ENCODE results near the gene TAMM41. TPM values are rescaled to one million over a fixed set of nuclear protein-coding genes. Genes with fewer than 3 reads are reported as not detected.

TAMM41 gene
- total and polyA plus RNA-seq, 2 of the 4 experiments (the other 2 are of a cell fraction), result 4.3 to 15.9 TPM

DNA sequence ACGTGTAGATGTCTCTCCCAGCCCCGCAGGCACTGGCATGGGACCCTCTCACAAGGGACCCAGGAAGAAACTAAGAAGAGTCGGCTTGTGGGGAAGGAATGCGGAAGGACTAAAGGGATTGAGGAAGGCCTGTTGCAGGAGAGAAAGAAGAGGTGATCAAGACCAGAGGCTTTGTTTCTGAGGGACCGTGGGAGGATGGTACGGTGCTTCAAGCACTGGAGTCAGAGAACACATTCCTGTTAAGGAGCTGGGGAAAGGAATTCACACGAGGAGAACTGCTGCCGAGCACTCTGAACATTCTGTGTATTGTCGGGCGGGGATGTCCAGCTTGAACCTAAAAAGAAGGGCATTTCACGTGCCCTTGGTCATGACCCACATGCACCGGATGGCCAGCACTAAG lies 91.4 kb downstream of the TAMM41 start:
- DNase-seq (no peak), ATAC-seq (ENCODE audit: low read depth) (no peak)
- Histone ChIP-seq H2BK20ac (ENCODE audit: low read depth, low read length) (no peak overlapping the region), H3K18ac (ENCODE audit: low read depth, low read length) (no peak overlapping the region), H3K56ac (ENCODE audit: extremely low read depth, insufficient read depth, low read length) (no peak overlapping the region), H4K20me1 (ENCODE audit: insufficient read depth, low read length) (no peaks in the 10 kb centered on the region), H3K4me2 (ENCODE audit: low read depth, low read length) (no peak overlapping the region), H3K23ac (ENCODE audit: low read depth, low read length) (no peak overlapping the region), H2BK15ac (ENCODE audit: low read depth, low read length) (no peak overlapping the region), H3K9me1 (ENCODE audit: insufficient read depth, low read length) (no peaks in the 10 kb centered on the region), H3K27me3 (ENCODE audit: control insufficient read depth, insufficient read depth, low read length) (peaks cover 8% of the 10 kb centered on the region), H3K4ac (ENCODE audit: low read depth, low read length) (no peak overlapping the region), H3K9ac (ENCODE audit: low read depth, low read length) (no peak overlapping the region), H3K27ac (ENCODE audit: insufficient read depth, low read length) (no peak overlapping the region), H3K9me3 (ENCODE audit: control insufficient read depth, insufficient read depth, low read length) (no peaks in the 10 kb centered on the region), H2BK5ac (ENCODE audit: low read depth, low read length, poor library complexity, severe bottlenecking) (no peak overlapping the region), H4K8ac (ENCODE audit: low read depth in 2 of 2, low read length in 2 of 2) (no peak overlapping the region), H3K4me1 (ENCODE audit: control insufficient read depth, insufficient read depth, low read length) (peaks cover 4% of the 10 kb centered on the region; the same call in 1 of the 2 replicates), H4K5ac (ENCODE audit: low read depth, low read length) (no peak overlapping the region), H3K79me1 (ENCODE audit: low read depth in 1 of 2, low read length in 2 of 2) (no peaks in the 10 kb centered on the region), H2AFZ (replicated peaks; ENCODE audit: low read length, poor library complexity) (peak overlapping the region; percentile 43), H3K14ac (replicated peaks; ENCODE audit: low read depth, low read length) (no peak overlapping the region), H4K91ac (ENCODE audit: insufficient read depth, low read depth, low read length) (no peak overlapping the region), H3K36me3 (ENCODE audit: control insufficient read depth, insufficient read depth, low read length) (no peaks in the 10 kb centered on the region), H2AK9ac (replicated peaks; ENCODE audit: low read depth, low read length, poor library complexity) (peak overlapping the region; percentile 87), H2BK120ac (ENCODE audit: low read depth, low read length) (no peak overlapping the region), H3K4me3 (ENCODE audit: insufficient read depth, low read depth, low read length) (no peak overlapping the region), H2AK5ac (ENCODE audit: low read depth, low read length) (no peak overlapping the region)
- 77% methylated on average over 9 of the region's 12 CpGs; no CpG with 5 or more reads in 1 of the 2 experiments for whole genome bisulfite sequencing, 2 experiments (ENCODE audit: extremely low coverage in 2 of 2, insufficient read length in 1 of 2)
- no TSS peak for BruUV-seq (replicated peaks)
- intact Hi-C loops (cut with micrococcal nuclease), result no loop called here
- POLR2A ChIA-PET (ENCODE audit: unreplicated experiment), result no interaction called here
- CTCF ChIA-PET, result no interaction called here
- dilution Hi-C loops (cut with HindIII; ENCODE audit: low sequenced_read_pairs, unreplicated experiment), result no loop called here
- in situ Hi-C loops (cut with MboI; ENCODE audit: low sequenced_read_pairs), result no loop called here
- no peak for TF ChIP-seq CEBPB (IDR thresholded peaks at IDR 0.05; ENCODE audit: low read depth, low read length)
- TF ChIP-seq, protein P1, sequence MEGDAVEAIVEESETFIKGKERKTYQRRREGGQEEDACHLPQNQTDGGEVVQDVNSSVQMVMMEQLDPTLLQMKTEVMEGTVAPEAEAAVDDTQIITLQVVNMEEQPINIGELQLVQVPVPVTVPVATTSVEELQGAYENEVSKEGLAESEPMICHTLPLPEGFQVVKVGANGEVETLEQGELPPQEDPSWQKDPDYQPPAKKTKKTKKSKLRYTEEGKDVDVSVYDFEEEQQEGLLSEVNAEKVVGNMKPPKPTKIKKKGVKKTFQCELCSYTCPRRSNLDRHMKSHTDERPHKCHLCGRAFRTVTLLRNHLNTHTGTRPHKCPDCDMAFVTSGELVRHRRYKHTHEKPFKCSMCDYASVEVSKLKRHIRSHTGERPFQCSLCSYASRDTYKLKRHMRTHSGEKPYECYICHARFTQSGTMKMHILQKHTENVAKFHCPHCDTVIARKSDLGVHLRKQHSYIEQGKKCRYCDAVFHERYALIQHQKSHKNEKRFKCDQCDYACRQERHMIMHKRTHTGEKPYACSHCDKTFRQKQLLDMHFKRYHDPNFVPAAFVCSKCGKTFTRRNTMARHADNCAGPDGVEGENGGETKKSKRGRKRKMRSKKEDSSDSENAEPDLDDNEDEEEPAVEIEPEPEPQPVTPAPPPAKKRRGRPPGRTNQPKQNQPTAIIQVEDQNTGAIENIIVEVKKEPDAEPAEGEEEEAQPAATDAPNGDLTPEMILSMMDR (conservative IDR thresholded peaks at IDR 0.05; ENCODE audit: low read depth, low read length), result no peak
- TF ChIP-seq MAFK (IDR thresholded peaks at IDR 0.05; ENCODE audit: low read depth, low read length), result no peak
- TF ChIP-seq RCOR1 (IDR thresholded peaks at IDR 0.05; ENCODE audit: insufficient replicate concordance, low read length), result no peak
- no peak for TF ChIP-seq RAD21 (IDR thresholded peaks at IDR 0.05; ENCODE audit: low read length)
- no peak for TF ChIP-seq NFE2L2 (IDR thresholded peaks at IDR 0.05; ENCODE audit: low read depth, low read length)
- TF ChIP-seq MAZ (IDR thresholded peaks at IDR 0.05; ENCODE audit: borderline replicate concordance, low read depth, low read length), result no peak
- TF ChIP-seq BHLHE40 (IDR thresholded peaks at IDR 0.05; ENCODE audit: low read depth, low read length), result no peak
- TF ChIP-seq, protein P2, sequence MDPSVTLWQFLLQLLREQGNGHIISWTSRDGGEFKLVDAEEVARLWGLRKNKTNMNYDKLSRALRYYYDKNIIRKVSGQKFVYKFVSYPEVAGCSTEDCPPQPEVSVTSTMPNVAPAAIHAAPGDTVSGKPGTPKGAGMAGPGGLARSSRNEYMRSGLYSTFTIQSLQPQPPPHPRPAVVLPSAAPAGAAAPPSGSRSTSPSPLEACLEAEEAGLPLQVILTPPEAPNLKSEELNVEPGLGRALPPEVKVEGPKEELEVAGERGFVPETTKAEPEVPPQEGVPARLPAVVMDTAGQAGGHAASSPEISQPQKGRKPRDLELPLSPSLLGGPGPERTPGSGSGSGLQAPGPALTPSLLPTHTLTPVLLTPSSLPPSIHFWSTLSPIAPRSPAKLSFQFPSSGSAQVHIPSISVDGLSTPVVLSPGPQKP (IDR thresholded peaks at IDR 0.05; ENCODE audit: borderline replicate concordance, low read depth, low read length), result no peak
- TF ChIP-seq CHD1 (IDR thresholded peaks at IDR 0.05; ENCODE audit: low read depth, low read length), result no peak
- no peak for TF ChIP-seq USF2 (IDR thresholded peaks at IDR 0.05; ENCODE audit: low read depth, low read length)
- TF ChIP-seq SMC3 (IDR thresholded peaks at IDR 0.05; ENCODE audit: low read depth, low read length), result no peak
- no peak for TF ChIP-seq MXI1 (IDR thresholded peaks at IDR 0.05; ENCODE audit: borderline replicate concordance, low read depth, low read length)
- TF ChIP-seq POLR2A (IDR thresholded peaks at IDR 0.05; ENCODE audit: low read depth, low read length), result no peak
- no peak for TF ChIP-seq FOS (IDR thresholded peaks at IDR 0.05; ENCODE audit: low read depth, low read length)
- no peak for TF ChIP-seq RFX5 (IDR thresholded peaks at IDR 0.05; ENCODE audit: low read depth, low read length)
